Stimulated activated naive CD4-positive, alpha-beta T cell (primary cell): ENCODE data around the gene CABP7.

ENCODE experiments used
- DNase-seq, 6 experiments: peaks; one replicate each; lab custom pipeline; 2025; lab: John Stamatoyannopoulos, UW

CABP7 gene

DNA sequence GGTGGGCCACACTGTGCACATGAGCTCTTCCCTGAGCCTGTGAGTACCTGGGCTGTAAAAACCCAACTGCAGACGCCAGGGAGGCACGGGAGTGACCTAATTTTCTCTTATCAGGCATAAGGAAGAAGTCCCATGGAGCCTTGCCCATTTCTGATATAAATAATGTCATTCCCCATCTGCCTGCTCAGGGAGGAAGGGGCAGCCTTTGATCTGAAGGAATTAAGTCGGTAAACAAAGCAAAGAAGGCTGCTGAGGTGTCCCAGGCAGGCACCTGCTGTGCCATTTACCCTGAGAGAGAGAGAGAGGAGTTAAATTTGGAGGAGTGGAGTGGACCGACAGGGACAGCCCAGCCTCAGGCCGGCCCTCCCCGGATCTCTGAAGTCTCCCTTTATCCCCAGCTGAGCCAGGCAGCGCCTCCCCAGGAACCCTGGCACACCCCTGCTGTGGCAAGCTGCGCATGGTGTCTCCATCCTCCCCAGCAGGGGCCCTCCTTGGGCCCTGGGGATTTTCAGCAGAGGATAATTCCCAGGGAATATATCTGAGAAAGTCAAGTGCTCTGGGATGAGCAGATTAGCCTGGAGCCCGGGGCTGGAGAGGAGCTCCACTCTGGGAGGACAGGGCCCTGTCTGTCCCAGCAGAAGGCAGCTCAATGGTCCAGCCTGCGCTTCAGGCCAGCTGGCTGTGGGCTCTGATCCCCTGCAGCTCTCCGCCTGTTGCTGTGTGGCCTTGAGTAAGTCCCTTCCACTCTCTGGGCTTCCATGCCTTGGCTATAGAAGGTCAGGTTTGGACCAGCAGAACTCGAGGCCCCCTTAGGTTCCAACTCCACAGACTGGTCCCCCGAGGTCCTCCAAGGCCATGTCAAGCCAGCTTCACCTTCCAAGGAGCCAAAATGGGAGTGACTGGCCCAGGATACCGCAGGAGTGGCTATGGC is 17.5 kb upstream of the CABP7 start:
- no peak for DNase-seq

DNA sequence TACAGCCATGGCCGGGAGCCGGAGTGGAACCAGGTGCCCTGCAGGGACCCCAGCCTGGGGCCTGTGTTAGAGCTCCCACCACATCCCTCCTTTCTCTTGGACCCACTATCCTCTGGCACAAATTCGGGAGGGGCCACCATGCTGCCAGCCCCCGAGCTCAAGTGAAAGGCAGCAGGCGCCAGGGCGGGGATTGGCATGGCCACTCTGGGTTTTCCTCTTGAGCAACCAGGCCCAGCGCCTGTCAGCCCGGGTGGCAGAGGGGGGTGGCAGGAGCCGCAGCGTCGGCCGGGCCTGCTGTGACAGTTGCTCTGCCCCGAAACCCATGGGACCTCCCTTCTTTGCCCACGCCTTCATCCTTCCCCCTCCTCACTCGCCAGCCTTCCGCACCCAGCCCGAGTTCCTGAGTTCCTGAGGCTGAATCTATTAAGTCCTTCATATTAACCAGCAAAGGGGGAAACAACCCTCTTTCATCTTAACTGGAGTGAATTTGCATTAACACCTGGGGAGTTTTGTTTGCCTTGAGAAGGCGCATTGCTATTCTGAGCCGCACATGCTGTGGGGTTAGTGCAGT is 16.8 kb upstream of the CABP7 start:
- no peak for DNase-seq

DNA sequence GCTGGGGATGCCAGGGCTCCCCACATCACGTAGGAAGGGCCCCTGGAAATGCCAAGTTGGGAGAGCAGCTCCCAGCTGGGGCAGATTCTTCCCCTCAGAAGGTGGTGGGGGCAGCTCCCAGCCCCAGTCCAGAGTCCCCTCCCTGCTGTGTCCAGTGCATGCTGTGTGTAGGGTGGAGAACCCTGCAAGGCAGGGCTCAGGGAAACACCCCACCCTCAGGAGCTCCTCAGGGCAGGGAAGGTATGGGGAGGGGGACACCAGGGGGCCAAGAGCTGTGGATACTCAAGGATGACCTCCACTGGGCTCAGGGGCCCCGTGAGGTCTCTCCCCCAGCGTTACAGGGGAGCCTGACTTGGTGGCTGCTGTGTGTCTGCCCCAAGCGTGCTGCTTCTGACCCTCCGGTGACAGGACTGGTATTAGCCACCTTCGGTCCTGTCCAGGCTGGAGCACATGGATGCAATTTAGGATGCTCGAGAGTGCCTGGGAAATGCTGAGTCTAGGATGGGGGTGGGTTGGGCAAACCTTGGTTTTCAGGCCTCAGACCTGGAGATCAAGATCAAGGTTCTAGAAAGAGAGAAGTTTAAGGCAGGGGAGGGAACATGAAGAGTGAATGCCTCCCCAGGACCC is 16.1 kb upstream of the CABP7 start:
- DNase-seq, result no peak

DNA sequence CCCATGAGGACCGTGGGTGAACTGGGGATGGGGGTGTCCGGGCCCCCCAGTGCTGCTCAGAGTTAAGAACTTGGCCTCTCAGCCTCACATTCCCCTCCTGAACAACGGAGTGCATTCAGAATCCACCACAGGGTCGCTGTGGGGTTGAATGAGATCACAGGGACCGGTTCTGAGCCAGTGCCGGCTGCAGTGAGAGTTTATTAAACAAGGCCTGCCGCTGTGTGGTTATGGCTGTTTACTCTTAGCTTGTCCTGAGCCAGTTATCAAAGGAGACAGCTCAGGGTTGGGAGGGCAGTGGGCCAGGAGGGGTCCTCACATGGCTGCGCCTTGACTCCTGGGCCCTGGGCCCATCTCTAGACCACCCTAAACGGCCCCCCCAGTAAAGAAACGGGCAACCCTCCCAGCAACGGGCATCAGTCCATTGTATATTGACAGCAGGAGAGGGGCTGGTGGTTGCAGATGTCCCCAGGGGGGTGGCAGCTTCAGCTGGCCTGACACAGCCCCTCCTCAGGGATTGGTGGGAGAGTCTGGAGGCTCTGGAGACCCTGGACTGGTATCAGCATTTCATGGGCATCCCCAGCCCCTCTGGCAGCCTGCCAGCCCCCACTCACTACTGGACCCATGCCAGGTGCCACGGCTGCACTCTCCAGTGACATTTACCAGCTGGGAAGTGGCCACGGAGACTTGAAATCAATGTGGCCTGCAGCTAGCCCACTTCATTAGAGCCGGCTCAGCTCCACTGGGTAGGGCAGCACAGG is 15.1 kb upstream of the CABP7 start:
- no peak for DNase-seq

DNA sequence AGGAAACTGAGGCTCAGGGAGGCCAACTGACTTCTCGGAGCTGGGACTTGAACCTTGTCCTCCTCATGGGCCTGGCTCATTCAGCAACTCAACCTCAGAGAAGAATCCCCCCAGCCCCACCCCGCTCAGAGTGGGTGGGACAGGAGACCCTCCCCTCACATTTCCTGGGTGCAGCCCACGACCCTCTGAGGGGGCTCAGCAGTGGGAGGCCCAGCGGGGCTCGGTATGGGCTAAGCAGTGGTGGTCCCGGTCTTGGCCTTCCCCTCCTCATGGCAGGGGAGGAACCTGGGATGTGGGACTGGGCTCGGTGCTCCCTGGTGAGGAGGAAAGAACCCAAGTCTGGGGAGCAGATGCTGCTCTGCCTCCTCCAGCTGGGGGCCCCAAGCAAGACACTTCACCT is 14.2 kb upstream of the CABP7 start:
- DNase-seq, result no peak

DNA sequence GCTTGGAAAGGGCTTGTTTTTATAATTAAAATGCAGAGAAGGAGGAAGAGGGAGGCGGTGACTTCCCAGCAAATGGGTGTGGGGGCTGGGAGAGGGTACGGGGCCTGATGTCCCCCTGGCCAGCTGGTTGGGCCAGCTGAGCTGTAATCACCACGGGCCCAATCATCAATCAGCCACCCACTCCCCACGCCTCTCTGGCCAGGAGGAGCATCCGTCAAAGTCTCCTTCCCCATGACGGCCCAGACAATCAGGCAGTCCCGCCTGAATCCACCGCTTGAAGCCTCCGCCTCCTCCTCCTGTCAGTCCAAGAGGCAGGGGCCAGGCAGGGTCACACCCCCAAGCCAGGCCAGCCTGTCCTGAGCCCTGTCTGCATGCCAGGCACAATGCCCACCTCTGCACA is 13.3 kb upstream of the CABP7 start:
- no peak for DNase-seq

DNA sequence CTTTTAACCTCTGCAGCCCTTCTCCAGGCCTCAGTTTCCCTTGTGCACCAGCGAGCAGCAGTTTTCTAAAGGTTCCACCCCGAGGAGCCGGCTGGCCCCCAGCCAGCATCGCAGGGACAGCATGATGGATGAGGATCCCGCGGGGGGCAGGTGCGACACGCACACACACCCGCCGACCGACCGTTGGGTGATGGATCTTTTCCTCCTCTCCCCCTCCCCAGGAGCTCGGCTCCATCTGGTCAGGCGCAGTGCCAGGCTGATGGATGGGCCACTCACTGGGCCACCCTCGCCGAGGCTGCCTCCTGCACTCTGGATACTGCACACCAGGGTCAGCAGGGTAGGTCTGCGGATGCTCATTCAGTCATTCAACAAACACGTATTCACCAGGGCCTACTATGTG is 12.8 kb upstream of the CABP7 start:
- DNase-seq, result no peak

DNA sequence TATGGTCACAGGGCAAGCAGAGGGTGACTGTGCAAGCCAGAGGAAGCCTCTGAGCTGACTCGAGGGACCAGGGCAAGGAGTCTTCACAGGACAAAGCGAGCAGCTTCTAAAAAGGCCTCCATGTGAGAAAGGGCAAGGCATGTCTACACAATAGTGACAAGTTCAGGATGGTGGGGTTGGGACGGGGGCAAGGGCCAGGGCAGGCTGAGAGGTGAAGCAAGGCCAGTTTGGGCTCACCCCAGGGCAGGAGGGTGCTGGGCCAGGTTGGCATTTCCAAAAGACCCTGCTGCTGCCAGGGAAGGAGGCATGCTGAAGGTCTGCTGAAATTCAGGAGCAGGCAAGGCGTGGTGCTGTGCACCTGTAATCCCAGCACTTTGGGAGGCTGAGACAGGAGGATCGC is 12.3 kb upstream of the CABP7 start:
- DNase-seq, result no peak

DNA sequence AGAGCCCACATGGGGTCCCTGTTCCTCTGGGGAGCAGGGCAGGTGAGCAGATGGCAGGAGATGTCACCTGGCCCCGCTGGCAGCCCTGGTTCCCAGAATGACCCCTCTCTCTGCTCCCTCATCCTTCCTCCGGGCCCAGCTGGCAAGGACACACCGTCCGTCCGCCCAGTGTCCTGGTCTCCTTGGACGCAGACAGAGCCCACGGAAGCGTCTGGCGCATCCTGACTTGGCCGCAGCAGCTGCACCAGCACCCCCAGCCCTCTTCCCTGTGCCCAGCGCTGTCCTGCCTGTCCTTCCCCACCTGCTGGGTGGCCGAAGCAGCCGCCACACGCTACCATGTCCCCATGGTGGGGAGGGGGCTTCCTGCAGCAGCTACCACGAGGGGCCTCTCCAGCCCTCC is 9.6 kb upstream of the CABP7 start:
- no peak for DNase-seq

DNA sequence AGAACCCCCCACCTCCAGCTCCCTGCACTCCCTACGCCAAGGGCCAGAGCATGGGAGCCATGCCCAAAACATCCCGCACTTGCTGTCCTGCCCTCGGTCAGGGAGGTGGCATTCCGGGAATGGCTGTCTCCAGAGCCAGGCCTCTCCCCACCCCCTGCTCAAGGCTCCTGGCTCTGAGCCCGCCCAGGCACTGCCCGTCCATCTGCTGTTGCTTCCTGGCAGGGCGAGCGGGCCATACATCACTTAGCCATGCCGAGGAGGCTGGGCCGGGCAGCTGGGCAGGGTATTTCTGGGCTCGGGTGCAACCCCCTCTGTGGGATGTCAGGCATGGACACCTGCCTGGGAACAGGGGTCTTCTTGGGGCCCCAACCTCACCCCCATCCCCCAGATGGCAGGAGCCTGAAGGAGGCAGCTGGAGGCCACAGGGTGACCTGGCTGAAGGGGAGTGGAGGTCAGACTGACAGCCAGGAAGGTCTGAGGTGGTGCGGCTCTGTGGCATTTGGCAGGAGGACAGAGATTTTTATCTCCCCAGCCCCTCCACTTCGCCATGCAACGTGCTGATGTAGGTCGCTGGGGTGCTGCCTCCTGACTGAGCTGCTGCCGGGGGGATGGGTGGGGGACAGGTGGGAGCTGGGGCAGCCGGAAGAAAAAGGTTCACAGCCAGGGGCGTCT is 8.7 kb upstream of the CABP7 start:
- no peak for DNase-seq

DNA sequence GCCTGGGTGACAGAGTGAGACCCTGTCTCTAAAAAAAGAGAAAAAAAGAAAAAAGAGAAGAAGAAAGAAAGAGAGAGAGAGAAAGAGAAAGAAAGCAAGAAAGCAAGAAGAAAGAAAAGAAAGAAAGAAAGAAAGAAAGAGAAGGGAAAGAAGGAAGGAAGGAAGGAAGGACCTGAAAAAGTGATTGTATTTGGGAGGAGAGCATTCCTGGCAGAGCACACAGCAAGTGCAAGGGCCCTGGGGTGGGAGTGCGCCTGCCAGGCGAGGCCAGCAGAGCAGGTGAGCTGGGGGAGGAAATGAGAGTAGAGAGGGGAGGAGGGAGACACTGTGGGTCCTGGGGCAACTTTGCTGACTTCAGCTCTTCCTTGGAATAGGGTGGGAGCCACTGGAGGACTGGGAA is 7.7 kb upstream of the CABP7 start:
- no peak for DNase-seq

DNA sequence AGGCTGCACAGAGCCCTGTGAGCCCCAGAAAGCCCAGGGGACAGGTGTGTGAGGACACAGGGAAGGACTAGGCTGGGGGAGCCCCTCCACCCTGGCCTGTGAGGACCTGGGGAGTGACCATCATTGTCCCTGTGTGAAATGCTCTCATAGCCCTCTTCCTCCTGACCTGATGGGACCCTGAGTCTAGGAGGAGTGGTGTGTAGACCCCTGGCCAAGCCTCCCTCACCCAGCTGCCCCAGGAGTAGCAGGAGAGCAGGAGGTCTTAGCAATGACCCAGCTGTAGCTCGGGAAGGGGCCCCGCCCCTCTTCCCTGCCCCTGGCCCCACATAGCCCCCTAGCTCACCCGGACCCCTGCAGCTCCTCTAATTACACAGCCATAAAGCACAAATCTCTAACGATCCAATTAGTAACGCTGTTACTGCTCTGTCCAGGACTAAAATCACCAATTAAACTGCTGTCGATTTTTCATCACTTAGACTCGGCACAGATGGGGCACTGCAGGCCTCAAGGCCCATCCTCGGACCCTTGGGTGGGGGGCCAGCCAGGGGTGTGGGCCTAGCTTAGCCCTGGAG is 6.6 kb upstream of the CABP7 start:
- no peak for DNase-seq

DNA sequence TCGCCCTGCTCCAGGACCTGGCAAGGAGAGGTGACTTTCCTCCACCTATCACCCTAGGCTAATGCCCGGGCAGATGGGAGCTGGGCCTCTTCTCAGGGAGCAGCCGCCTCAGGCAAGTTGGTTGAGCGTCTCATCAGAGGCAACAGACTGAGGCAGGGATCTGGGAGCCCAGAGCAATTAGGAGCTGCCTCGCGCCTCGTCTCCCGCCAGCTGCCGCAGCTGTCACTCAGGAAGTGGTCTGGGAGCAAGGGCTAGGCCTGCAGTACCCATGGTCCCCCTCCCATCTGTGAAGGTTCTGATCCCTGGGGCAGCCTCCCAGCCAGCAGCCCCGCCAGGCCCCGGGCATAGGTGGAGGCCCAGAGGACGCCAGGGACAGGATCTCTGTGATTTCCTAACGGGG is 4.6 kb upstream of the CABP7 start:
- DNase-seq, result no peak

DNA sequence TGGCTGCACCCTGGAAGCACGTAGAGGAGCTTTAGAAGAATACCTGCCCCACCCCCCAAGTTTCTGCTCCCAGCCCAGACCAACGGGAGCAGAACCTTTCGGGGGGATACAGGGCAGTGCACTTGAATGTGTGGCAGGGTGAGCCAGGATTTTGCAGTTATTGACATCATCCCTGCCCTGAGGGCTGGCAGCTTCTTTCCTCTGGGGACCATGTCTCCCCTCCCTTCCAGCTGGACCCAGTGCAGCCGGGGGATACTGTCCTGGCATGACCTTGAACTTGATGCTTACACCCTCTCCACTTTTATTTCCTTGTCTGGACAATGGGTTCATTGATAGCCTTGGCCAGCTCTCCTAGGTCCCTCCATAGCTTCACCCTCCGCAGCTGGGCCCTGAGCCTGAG is 4.1 kb upstream of the CABP7 start:
- DNase-seq, result no peak

DNA sequence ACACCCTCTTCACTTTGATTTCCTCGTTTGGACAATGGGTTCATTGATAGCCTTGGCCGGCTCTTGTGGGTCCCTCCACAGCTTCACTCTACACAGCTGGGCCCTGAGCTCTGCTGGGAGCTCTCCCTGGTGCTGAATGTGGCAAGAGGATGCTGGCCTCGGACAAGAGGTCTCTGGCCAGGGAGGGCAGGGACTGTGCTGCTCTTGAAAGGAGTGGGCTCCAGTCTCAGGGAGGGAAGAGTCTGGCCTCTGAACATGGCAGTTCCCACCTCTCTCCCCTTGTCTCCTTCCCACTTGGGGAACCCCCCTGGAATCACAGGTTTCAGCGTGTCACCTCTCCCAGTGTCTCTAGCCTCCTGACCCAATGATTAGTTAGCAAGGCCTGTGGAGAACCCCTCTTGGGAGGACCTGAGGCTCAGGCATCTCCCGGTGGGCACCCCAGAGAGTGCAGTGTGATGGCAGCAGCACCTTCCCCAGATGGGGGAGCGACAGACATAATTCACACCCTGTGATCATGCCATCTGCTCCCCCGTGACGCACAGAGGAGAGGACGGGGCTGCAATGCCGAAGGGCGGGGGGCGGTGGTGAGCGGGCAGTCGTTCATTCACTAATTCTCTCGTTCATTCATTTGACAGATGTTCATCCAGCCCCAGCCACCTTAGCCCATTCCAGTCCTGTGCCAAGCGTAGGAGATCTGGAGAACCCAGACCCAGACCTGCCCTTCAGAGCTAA is 2.8 kb upstream of the CABP7 start:
- no peak for DNase-seq

DNA sequence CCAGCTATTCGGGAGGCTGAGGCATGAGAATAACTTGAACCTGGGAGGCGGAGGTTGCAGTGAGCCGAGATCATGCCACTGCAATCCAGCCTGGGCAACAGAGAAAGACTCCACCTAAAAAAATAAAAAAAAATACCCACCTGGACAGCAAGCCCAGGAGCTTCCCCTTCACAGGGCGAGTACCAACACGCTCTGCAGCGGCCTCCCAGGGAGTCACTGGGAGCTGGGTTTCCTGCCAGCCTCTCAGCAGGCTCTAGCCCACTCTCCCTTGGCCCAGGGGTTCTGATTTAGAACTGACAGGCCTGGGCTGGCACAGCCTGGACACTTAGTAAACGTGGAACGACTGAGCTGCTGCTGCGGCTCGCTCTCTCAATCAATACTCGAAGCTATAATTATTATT is 2.0 kb upstream of the CABP7 start:
- no peak for DNase-seq

DNA sequence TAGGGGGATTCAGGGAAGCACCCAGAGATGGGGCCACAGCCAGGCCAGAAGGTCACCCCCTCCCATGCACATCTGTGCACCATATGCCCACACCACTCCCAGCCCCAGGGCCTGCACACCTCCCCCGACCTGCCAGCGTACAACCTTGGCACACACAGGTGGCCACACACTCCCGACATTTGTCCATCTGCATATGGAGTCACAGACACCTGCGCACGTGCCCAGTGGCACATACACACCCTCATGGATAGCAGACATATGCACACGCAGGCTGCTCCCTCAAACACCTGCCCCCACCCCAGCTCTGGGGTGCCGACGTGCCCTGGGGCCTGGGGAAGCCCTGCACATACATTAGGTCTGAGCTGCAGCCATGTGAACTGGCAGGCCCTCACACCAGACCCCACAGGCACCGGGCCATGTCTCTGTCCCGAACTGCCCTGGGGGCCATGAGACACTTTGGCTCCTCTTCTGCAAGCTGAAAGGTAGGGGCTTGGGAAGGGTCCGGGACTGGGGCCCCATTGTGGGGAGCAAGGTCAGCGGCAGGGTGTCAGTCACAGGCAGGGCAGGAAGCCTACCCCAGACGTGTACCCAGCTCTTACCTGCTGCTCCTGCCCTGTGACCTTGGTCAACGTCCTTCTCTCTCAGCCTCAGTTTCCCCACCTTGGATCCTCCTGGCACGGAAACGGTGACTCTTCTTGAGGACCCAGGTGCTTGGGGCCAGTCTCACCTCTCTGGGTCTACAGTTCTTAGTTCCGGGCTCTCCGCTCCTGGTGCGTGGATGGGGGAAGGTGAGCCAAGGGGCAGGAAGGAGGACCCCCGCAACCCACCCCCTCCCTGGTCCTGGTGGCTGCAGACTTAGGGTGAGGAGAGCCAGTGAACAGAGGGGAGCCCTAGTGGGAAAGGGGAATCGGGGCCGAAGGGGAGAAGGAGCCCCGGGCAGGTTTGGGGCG is 579 bp upstream of the CABP7 start:
- DNase-seq, result no peak

DNA sequence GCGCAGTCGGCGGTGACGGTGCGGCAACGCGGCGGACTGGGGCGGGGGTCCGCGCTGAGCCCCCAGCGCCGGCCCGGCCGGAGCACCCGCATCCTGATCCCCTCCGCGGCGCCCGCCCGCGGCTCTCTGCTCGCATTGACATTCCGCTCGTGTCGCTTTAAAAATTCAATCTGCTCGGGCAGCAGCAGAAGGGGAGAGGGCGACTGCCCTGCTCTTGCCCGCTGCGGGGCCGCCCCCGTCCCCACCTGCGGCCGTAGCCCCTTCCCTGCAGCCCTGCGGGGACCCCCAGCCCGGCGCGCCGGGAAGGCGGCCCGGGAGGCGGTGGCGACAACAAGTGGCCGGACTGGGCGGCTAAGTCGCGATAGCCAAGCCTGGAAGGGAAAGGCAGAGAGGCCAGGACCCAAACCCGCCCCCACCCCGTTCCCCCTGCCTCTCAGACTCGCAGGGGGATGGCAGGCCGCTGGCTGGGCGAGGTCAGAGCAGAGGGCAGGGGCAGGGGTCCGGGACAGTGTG is 1.1 kb downstream of the CABP7 start:
- no peak for DNase-seq

DNA sequence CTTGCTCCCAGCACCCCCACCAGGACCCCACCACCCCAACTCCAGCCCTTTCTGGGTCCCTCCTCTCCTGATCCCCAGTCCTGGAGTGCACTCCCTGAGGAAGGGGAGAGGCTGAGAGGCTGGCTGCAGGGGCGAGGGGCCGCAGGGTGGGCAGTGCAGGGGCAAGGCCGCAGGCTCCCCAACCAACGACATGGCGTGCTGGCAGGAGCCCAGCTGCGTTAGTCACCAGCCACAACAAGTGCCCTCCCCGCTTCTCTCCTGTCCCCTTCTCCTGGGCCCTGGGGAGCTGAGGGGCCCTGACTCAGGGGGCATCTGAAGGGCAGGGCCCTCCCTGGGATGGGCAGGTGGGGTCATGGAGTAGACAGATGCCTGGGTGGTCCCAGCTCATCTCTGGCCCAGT is 2.3 kb downstream of the CABP7 start:
- DNase-seq, result no peak

DNA sequence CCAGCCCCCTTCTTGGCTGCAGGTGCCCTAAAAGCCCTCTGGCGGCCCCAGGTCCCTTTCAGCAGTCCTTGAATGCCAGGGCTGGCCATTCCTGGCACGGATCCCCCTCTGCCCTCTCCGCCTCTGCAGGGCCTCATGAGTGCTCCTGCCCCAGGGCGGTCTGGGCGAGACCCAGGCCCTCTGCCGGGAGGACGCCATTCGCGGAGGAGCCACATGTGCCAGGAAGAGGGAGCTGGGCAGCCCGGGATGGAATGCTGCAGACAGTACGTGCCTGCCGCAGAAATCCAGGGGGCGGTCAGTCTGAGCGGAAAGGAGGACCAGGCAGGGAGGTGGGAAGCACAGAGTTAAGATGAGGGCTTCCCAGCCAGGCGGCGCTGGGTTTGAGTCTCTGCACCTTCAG is 2.8 kb downstream of the CABP7 start:
- no peak for DNase-seq
